ENCODE data around the gene FCAMR.

Gene FCAMR

GRCh38 chr1:206992790-206993189 lies 22.5 kb upstream of the FCAMR start:
- DNase-seq: no peak

- no peak for DNase-seq
Measured at GRCh38 chr1:206987873-206988272, 17.6 kb upstream of the FCAMR start.

GRCh38 chr1:206986885-206987284 lies 16.6 kb upstream of the FCAMR start:
- DNase-seq: no peak

GRCh38 chr1:206986402-206986801 lies 16.1 kb upstream of the FCAMR start:
- DNase-seq: no peak

- no peak for DNase-seq
Measured at GRCh38 chr1:206985162-206985749, 15.0 kb upstream of the FCAMR start.

GRCh38 chr1:206982216-206982615 lies 12.0 kb upstream of the FCAMR start:
- peak; percentile 66 for DNase-seq

GRCh38 chr1:206979379-206980043 lies 9.3 kb upstream of the FCAMR start:
- no peak for DNase-seq

- DNase-seq: no peak
Measured at GRCh38 chr1:206978259-206978658, 8.0 kb upstream of the FCAMR start.

GRCh38 chr1:206975306-206975705 lies 5.0 kb upstream of the FCAMR start:
- no peak for DNase-seq

- DNase-seq: no peak
Measured at GRCh38 chr1:206974140-206974539, 3.9 kb upstream of the FCAMR start.

GRCh38 chr1:206972728-206973127 lies 2.5 kb upstream of the FCAMR start:
- no peak for DNase-seq

- no peak for DNase-seq
Measured at GRCh38 chr1:206971029-206971655, 882 bp upstream of the FCAMR start.

- no peak for DNase-seq
Measured at GRCh38 chr1:206969090-206969489, 1.2 kb downstream of the FCAMR start.

- DNase-seq: peak; percentile 8
Measured at GRCh38 chr1:206967096-206967849, 3.0 kb downstream of the FCAMR start.

GRCh38 chr1:206965781-206966180 lies 4.5 kb downstream of the FCAMR start:
- DNase-seq: no peak

- no peak for DNase-seq
Measured at GRCh38 chr1:206963740-206964139, 6.5 kb downstream of the FCAMR start.

GRCh38 chr1:206963119-206963712 lies 7.0 kb downstream of the FCAMR start:
- no peak for DNase-seq

- peak; percentile 9 for DNase-seq
Measured at GRCh38 chr1:206962272-206962671, 8.0 kb downstream of the FCAMR start.

- DNase-seq: no peak
Measured at GRCh38 chr1:206961668-206962067, 8.6 kb downstream of the FCAMR start.

- DNase-seq: no peak
Measured at GRCh38 chr1:206960676-206961386, 9.4 kb downstream of the FCAMR start.

- no peak for DNase-seq
Measured at GRCh38 chr1:206958144-206958543, 12.1 kb downstream of the FCAMR start.

- DNase-seq: no peak
Measured at GRCh38 chr1:206957639-206958038, 12.6 kb downstream of the FCAMR start.

All from CD4-positive, alpha-beta T cell treated with Interleukin-4 for 4 hours (primary cell).